IPS-15b (cell line): Measurements from ENCODE around the gene NTRK3.
"Not testable (repeated sequence)": the region's sequence is repeated elsewhere in the genome, so short reads cannot be mapped to it uniquely, and the experiment has no call there.

Experiments used
- H3K27me3 ChIP-seq: one replicate; pipeline ENCODE4 v1.6.1; 2013; ENCODE audit warnings: low read length; ENCODE audit not compliant: control insufficient read depth, insufficient read depth
- H3K36me3 ChIP-seq: one replicate; pipeline ENCODE4 v1.6.1; 2013; ENCODE audit warnings: low read length; ENCODE audit not compliant: control insufficient read depth, insufficient read depth
- H3K4me1 ChIP-seq: one replicate; pipeline ENCODE4 v1.6.1; 2013; ENCODE audit warnings: mild to moderate bottlenecking, low read length; ENCODE audit not compliant: control insufficient read depth, insufficient read depth
- H3K4me3 ChIP-seq: one replicate; pipeline ENCODE4 v1.5.1; 2013; ENCODE audit warnings: low read depth, low read length
- H3K9ac ChIP-seq: one replicate; pipeline ENCODE4 v1.6.1; 2013; ENCODE audit warnings: low read depth, mild to moderate bottlenecking, low read length
- H3K9me3 ChIP-seq: one replicate; pipeline ENCODE4 v1.6.1; 2013; ENCODE audit warnings: mild to moderate bottlenecking, low read length; ENCODE audit not compliant: control insufficient read depth, insufficient read depth

The NTRK3 gene

GRCh38 chr15:87846746-87847145 is 409.8 kb downstream of the NTRK3 start:
- H3K27me3 ChIP-seq, result no peaks in the 10 kb centered on the region
- no peaks in the 10 kb centered on the region for H3K9me3 ChIP-seq
- H3K4me1 ChIP-seq, result no peaks in the 10 kb centered on the region
- H3K36me3 ChIP-seq, result no peaks in the 10 kb centered on the region
- H3K9ac ChIP-seq, result no peak overlapping the region
- H3K4me3 ChIP-seq, result no peak overlapping the region

DNA sequence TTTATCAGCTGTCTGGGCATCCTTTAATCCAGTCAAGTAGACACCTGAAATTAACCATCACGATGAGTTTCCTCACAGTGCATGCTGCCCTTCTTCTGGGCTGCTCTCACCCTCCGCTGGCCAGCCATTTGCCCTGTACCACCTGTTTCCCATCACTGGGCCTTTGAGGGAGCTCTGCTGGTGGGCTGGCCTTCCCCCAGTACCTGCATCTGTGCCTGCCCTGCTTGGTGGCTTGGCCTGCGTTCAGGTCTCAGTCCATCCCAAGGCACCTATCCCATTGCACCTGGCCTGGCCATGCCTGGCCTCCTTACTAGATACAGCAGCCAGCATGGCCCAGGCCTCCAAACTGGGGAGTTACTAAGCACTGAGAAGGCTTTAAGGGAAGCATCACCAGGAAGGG is 413.2 kb downstream of the NTRK3 start:
- Histone ChIP-seq H3K4me1 (no peaks in the 10 kb centered on the region), H3K4me3 (no peak overlapping the region), H3K27me3 (no peaks in the 10 kb centered on the region), H3K9me3 (no peaks in the 10 kb centered on the region), H3K36me3 (no peaks in the 10 kb centered on the region), H3K9ac (no peak overlapping the region)

GRCh38 chr15:87841426-87841998 is 415.0 kb downstream of the NTRK3 start:
- H3K9ac ChIP-seq, result no peak overlapping the region
- H3K4me1 ChIP-seq, result no peaks in the 10 kb centered on the region
- no peaks in the 10 kb centered on the region for H3K9me3 ChIP-seq
- H3K36me3 ChIP-seq, result no peaks in the 10 kb centered on the region
- H3K4me3 ChIP-seq, result no peak overlapping the region
- no peaks in the 10 kb centered on the region for H3K27me3 ChIP-seq

DNA sequence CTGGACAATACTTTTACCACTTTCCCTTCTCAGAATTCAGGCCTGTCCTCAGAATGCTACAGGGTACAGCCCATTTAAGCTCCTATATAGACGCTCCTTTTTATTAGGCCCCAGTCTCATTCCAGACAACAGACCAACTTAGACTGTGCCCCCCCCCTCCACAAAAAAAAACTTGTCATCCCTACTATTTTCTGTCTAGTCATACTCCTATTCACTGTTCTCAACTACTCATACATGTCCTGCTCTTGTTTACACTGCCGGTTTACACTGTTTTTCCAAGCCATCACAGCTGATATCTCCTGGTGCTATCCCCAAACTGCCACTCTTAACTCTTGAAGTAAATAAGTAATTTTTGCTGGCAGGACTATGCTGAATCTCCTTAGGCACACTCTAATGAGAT is 420.7 kb downstream of the NTRK3 start:
- H3K4me1 ChIP-seq, H3K9ac ChIP-seq, H3K9me3 ChIP-seq, H3K36me3 ChIP-seq, H3K27me3 ChIP-seq, H3K4me3 ChIP-seq: not testable (repeated sequence)

GRCh38 chr15:87833333-87833732 is 423.2 kb downstream of the NTRK3 start:
- not testable (repeated sequence) for H3K4me3 ChIP-seq, H3K9ac ChIP-seq, H3K36me3 ChIP-seq, H3K4me1 ChIP-seq, H3K27me3 ChIP-seq, H3K9me3 ChIP-seq

GRCh38 chr15:87829332-87830050 is 427.0 kb downstream of the NTRK3 start:
- Histone ChIP-seq H3K36me3 (no peaks in the 10 kb centered on the region), H3K4me1 (no peaks in the 10 kb centered on the region), H3K4me3 (no peak overlapping the region), H3K9ac (no peak overlapping the region), H3K9me3 (no peaks in the 10 kb centered on the region), H3K27me3 (peaks cover 23% of the 10 kb centered on the region)

DNA sequence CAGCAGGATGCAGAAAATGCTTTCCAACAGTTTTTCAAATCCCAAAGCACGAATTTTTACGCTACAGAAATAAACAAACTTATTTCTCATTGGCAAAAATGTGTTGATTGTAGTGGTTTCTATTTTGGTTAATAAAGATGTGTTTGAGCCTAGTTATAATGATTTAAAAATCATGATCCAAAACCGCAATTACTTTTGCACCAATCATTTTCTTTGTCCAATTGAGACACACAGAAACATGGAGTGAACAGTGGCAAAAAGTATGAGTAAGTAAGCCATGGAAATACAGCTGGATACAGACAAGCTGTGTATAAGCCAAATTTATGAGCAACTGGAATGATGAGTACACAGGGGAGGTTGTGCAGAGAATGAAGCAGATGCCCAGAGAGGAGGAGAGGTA is 427.9 kb downstream of the NTRK3 start:
- H3K36me3 ChIP-seq, result no peaks in the 10 kb centered on the region
- no peaks in the 10 kb centered on the region for H3K4me1 ChIP-seq
- H3K9me3 ChIP-seq, result no peaks in the 10 kb centered on the region
- no peak overlapping the region for H3K9ac ChIP-seq
- no peak overlapping the region for H3K4me3 ChIP-seq
- H3K27me3 ChIP-seq, result peaks cover 23% of the 10 kb centered on the region

DNA sequence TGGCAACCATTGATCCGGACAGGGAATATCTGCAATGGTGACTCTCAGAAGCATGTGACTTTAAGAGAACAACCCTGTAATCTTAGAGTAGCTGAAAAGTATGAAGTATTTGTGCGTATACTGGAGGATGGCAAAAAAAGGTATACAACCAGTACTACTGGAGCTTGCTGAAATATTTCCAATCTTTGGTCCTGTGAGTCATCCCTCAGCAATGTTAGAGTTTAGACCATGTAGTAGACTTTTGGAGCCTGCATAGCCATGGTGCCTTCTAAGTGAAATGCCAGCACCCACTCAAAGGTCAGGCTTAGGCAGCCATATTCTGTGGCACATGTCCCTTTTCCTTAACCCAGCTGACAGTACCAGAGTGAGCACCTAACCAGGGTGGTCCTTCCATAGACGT is 429.4 kb downstream of the NTRK3 start:
- H3K9ac ChIP-seq, result no peak overlapping the region
- H3K4me1 ChIP-seq, result no peaks in the 10 kb centered on the region
- H3K9me3 ChIP-seq, result no peaks in the 10 kb centered on the region
- H3K27me3 ChIP-seq, result peaks cover 28% of the 10 kb centered on the region
- no peak overlapping the region for H3K4me3 ChIP-seq
- H3K36me3 ChIP-seq, result no peaks in the 10 kb centered on the region

- Histone ChIP-seq H3K27me3 (peaks cover 32% of the 10 kb centered on the region), H3K4me3 (no peak overlapping the region), H3K9me3 (no peaks in the 10 kb centered on the region), H3K4me1 (no peaks in the 10 kb centered on the region), H3K9ac (no peak overlapping the region), H3K36me3 (no peaks in the 10 kb centered on the region)
These were observed 430.3 kb downstream of the NTRK3 start for GRCh38 chr15:87826119-87826747.

DNA sequence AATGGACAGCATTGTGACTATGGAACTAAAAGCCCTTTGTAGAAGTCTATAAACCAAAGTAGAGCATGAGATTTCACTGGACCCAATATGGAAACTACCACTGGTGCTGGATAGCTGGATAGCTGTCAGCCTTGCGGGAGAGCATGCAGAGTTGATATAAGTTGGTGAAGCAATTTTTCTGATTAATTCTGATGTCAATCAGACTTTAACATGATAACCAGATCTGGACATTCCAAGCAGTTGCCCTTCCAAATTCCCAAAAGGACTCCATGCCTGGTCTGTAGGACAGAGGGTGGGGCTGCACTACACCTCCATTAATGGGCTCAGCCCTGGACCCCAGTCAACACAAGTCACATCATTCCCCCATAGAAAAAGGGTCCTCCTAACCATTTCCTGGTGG is 437.8 kb downstream of the NTRK3 start:
- peaks cover 9% of the 10 kb centered on the region for H3K27me3 ChIP-seq
- no peak overlapping the region for H3K9ac ChIP-seq
- H3K36me3 ChIP-seq, result no peaks in the 10 kb centered on the region
- H3K9me3 ChIP-seq, result no peaks in the 10 kb centered on the region
- H3K4me3 ChIP-seq, result no peak overlapping the region
- no peaks in the 10 kb centered on the region for H3K4me1 ChIP-seq

GRCh38 chr15:87817553-87817952 is 439.0 kb downstream of the NTRK3 start:
- Histone ChIP-seq H3K4me1 (no peaks in the 10 kb centered on the region), H3K4me3 (no peak overlapping the region), H3K36me3 (no peaks in the 10 kb centered on the region), H3K9me3 (no peaks in the 10 kb centered on the region), H3K27me3 (peaks cover 5% of the 10 kb centered on the region), H3K9ac (no peak overlapping the region)

- no peaks in the 10 kb centered on the region for H3K36me3 ChIP-seq
- no peak overlapping the region for H3K4me3 ChIP-seq
- no peaks in the 10 kb centered on the region for H3K9me3 ChIP-seq
- H3K4me1 ChIP-seq, result no peaks in the 10 kb centered on the region
- H3K27me3 ChIP-seq, result peaks cover 5% of the 10 kb centered on the region
- H3K9ac ChIP-seq, result no peak overlapping the region
These were observed 439.7 kb downstream of the NTRK3 start for GRCh38 chr15:87816811-87817210.
